ENCODE data around the gene SLC9B2.

Gene SLC9B2

GRCh38 chr4:103076747-103077347 lies at the start of gene SLC9B2:
Gene SLC9B2 (minus strand): TSS chr4:103076761. CDS start chr4:103067550, 9,211 bp downstream.
- peak; percentile 24 for DNase-seq

GRCh38 chr4:103126126-103126525 lies 49.6 kb upstream of the SLC9B2 start:
- DNase-seq: no peak

- no peak for DNase-seq
These were observed 46.6 kb upstream of the SLC9B2 start for GRCh38 chr4:103123114-103123513.

GRCh38 chr4:103118166-103118565 lies 41.6 kb upstream of the SLC9B2 start:
- no peak for DNase-seq

GRCh38 chr4:103111598-103111997 lies 35.0 kb upstream of the SLC9B2 start:
- DNase-seq: no peak

- no peak for DNase-seq
These were observed 32.0 kb upstream of the SLC9B2 start for GRCh38 chr4:103108542-103108941.

- no peak for DNase-seq
These were observed 29.2 kb upstream of the SLC9B2 start for GRCh38 chr4:103105558-103106356.

GRCh38 chr4:103104886-103105285 lies 28.3 kb upstream of the SLC9B2 start:
- DNase-seq: no peak

- DNase-seq: no peak
These were observed 24.1 kb upstream of the SLC9B2 start for GRCh38 chr4:103100691-103101090.

- peak; percentile 51 for DNase-seq
These were observed 23.3 kb upstream of the SLC9B2 start, which contains the start of gene BDH2 for GRCh38 chr4:103099691-103100392. Gene BDH2 (minus strand): TSS chr4:103099834. CDS start chr4:103096254, 3,580 bp downstream.

GRCh38 chr4:103098756-103099440 lies 22.3 kb upstream of the SLC9B2 start:
- DNase-seq: no peak

GRCh38 chr4:103098341-103098740 lies 21.8 kb upstream of the SLC9B2 start:
- DNase-seq: no peak

GRCh38 chr4:103097112-103097511 lies 20.6 kb upstream of the SLC9B2 start:
- DNase-seq: no peak

- no peak for DNase-seq
These were observed 18.5 kb upstream of the SLC9B2 start for GRCh38 chr4:103095080-103095479.

GRCh38 chr4:103092245-103092644 lies 15.7 kb upstream of the SLC9B2 start:
- DNase-seq: no peak

GRCh38 chr4:103091601-103092223 lies 15.2 kb upstream of the SLC9B2 start:
- peak; percentile 57 for DNase-seq

GRCh38 chr4:103089481-103089880 lies 12.9 kb upstream of the SLC9B2 start:
- DNase-seq: no peak

- no peak for DNase-seq
These were observed 10.0 kb upstream of the SLC9B2 start for GRCh38 chr4:103086551-103086950.

- DNase-seq: no peak
These were observed 9.1 kb upstream of the SLC9B2 start for GRCh38 chr4:103085555-103086196.

- no peak for DNase-seq
These were observed 3.1 kb upstream of the SLC9B2 start for GRCh38 chr4:103079621-103080020.

- DNase-seq: peak; percentile 69
These were observed 441 bp downstream of the SLC9B2 start for GRCh38 chr4:103075894-103076746.
